NCI-H1105 treated with DMSO at 0.1 percent for 48 hours (cell line): Measurements from ENCODE around the gene TMEM178B.
"Not testable (repeated sequence)": the region's sequence is repeated elsewhere in the genome, so short reads cannot be mapped to it uniquely, and the experiment has no call there.

ENCODE experiments used
- DNase-seq: peaks from one replicate; lab custom pipeline; 2025; lab: John Stamatoyannopoulos, UW

TMEM178B gene

GRCh38 chr7:141355032-141355431, 281.2 kb downstream of the TMEM178B start:
- DNase-seq = no peak

- no peak for DNase-seq
These were observed 282.3 kb downstream of the TMEM178B start for GRCh38 chr7:141356161-141356560.

GRCh38 chr7:141358386-141358785, 284.5 kb downstream of the TMEM178B start:
- DNase-seq = no peak

GRCh38 chr7:141359262-141359661, 285.4 kb downstream of the TMEM178B start:
- peak; percentile 93 for DNase-seq

- no peak for DNase-seq
These were observed 286.0 kb downstream of the TMEM178B start for GRCh38 chr7:141359740-141360415.

GRCh38 chr7:141360416-141360760, 286.5 kb downstream of the TMEM178B start:
- no peak for DNase-seq

- no peak for DNase-seq
These were observed 286.9 kb downstream of the TMEM178B start for GRCh38 chr7:141360803-141361202.

GRCh38 chr7:141361479-141361878, 287.6 kb downstream of the TMEM178B start:
- DNase-seq = no peak

GRCh38 chr7:141361960-141362359, 288.1 kb downstream of the TMEM178B start:
- no peak for DNase-seq

- DNase-seq = no peak
These were observed 288.9 kb downstream of the TMEM178B start for GRCh38 chr7:141362580-141363435.

- DNase-seq = no peak
These were observed 289.9 kb downstream of the TMEM178B start for GRCh38 chr7:141363748-141364147.

GRCh38 chr7:141366091-141366621, 292.3 kb downstream of the TMEM178B start:
- no peak for DNase-seq

GRCh38 chr7:141369422-141369821, 295.6 kb downstream of the TMEM178B start:
- DNase-seq = peak; percentile 66

- DNase-seq = no peak
These were observed 296.3 kb downstream of the TMEM178B start for GRCh38 chr7:141370178-141370577.

GRCh38 chr7:141370650-141371049, 296.8 kb downstream of the TMEM178B start:
- DNase-seq = no peak

GRCh38 chr7:141374425-141374824, 300.6 kb downstream of the TMEM178B start:
- DNase-seq = no peak

GRCh38 chr7:141375442-141375841, 301.6 kb downstream of the TMEM178B start:
- DNase-seq = no peak

- no peak for DNase-seq
These were observed 304.0 kb downstream of the TMEM178B start for GRCh38 chr7:141377906-141378305.

- DNase-seq = no peak
These were observed 304.5 kb downstream of the TMEM178B start for GRCh38 chr7:141378405-141378804.

GRCh38 chr7:141381794-141382427, 308.0 kb downstream of the TMEM178B start:
- no peak for DNase-seq

- DNase-seq = not testable (repeated sequence)
These were observed 309.5 kb downstream of the TMEM178B start for GRCh38 chr7:141383356-141383755.

- DNase-seq = no peak
These were observed 313.0 kb downstream of the TMEM178B start for GRCh38 chr7:141386881-141387280.
